ENCODE results near the gene GPR87. TPM values are rescaled to one million over a fixed set of nuclear protein-coding genes. Genes with fewer than 3 reads are reported as not detected.

The GPR87 gene
- total RNA-seq, 1 experiment from 2014 or later: not detected

DNA sequence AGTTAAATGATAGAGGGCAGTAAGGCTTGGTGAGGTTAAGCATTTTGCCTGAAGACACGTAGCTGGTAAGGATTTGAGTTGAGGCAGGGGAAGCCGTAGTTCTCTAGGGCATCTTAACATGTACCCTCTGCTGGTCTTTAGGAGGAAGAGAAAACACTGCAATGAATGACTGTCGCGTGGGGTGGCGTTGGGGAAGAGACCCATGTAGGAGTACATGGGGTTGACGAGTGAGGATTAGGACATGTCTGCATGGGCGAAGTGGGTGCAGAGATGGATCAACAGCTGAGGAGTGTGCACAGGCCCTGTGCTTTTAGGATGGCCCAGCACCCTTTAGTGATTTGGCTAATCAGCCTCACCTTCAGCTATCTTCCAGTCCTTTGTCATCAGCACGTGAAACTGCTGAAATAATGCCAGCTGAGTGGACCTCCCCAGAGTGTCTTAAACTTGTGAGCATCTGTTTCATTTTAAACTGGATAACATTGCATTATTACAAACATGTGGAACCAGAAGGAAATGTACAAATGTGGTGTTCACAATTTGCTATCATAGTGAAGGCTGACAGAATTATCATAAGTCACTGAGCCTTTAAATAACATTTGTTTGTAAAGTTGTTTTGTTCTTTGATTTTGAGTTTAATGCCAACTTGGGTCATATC lies 53.6 kb downstream of the GPR87 start:
- no peak for DNase-seq (ENCODE audit: low read depth)
- in situ Hi-C loops (cut with HindIII; ENCODE audit: low pct_unique_long_range_greater_than_20kb, low sequenced_read_pairs): no loop called here

DNA sequence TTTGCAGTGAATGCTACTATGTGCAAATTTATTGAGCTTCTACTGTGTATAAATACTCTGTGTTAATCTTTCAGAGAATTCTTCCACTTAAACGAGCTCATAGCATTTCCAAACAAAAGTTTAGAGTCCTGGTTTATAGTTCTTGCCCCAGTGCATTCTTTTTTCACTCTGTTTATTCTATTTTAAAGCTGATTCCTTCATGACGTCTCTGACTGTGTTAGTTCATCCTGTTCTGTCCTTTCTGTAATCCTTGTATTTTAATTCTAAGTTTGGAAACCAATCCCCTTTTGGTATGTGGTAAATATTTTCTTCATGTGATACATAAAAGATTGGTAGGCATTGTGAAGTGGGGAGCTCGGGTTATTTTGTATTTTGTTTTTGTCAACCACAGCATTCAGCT lies 57.0 kb downstream of the GPR87 start:
- in situ Hi-C loops (cut with HindIII; ENCODE audit: low pct_unique_long_range_greater_than_20kb, low sequenced_read_pairs): no loop called here
- DNase-seq (ENCODE audit: low read depth): no peak

DNA sequence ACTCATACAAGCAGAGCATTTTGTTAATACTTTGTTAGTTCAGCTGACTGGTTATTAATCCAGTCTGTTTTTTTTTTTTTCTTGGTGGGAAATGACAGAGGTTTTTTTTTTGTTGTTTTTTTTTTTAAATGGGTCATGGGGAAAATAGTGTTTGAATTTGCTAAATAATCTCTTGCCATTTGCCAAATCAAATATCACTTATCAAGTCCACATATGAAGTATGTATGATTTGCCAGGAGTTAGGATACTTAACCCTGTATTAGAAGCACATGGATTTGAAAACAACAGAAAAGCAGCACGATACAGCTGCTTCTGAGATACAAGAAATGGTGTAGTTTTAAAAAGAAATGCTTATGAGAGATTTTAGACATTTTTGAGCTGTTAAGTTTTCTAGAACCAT lies 59.9 kb downstream of the GPR87 start:
- no peak for DNase-seq (ENCODE audit: low read depth)
- in situ Hi-C loops (cut with HindIII; ENCODE audit: low pct_unique_long_range_greater_than_20kb, low sequenced_read_pairs): no loop called here

DNA sequence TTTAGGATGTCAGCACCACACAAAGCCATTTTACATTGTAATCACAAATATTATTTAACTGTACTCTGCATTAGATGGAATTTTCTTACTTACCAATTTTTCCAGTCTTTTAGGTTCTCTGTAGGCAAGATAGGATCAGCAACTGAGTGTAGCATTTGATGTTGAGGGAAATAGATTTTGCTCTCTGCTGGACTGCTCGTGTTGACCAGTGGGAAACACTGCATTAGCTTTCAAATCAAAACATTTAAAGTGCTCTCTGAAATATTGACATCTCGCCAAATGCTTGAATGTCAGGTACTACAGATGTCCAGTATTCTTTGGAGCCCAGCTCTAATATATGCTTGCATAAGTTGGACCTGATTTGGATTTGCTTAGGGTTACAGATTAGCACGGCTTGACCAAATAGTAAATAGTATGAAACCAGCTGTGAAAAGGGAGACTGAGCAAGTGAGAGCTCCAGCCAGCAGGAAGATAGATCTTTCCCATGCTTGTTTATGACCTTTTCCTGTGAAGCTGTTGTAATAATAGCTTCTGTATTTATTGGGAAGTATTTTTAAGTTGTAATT lies 67.8 kb downstream of the GPR87 start:
- DNase-seq (ENCODE audit: low read depth): no peak
- in situ Hi-C loops (cut with HindIII; ENCODE audit: low pct_unique_long_range_greater_than_20kb, low sequenced_read_pairs): no loop called here

Other genes starting within 250 kb of the GPR87 start
- 0.24 TPM in 1 of 2 replicates, not detected in the other for gene MED12L, start 231.2 kb downstream of the GPR87 start, total RNA-seq (2014; rRNA removed; shearing (Covaris generic); ENCODE audit: low replicate concordance)
- gene GPR171, start 113.6 kb downstream of the GPR87 start, total RNA-seq (2014; rRNA removed; shearing (Covaris generic); ENCODE audit: low replicate concordance): not detected in 2 replicates
- not detected in 2 replicates for gene P2RY14, start 38.3 kb downstream of the GPR87 start, total RNA-seq (2014; rRNA removed; shearing (Covaris generic); ENCODE audit: low replicate concordance)
- not detected in 2 replicates for gene P2RY13, start 12.7 kb upstream of the GPR87 start, total RNA-seq (2014; rRNA removed; shearing (Covaris generic); ENCODE audit: low replicate concordance)
- not detected in 2 replicates for gene P2RY12, start 67.9 kb upstream of the GPR87 start, total RNA-seq (2014; rRNA removed; shearing (Covaris generic); ENCODE audit: low replicate concordance)
- not detected in 2 replicates for gene IGSF10, start 144.2 kb upstream of the GPR87 start, total RNA-seq (2014; rRNA removed; shearing (Covaris generic); ENCODE audit: low replicate concordance)